ENCODE measurements around the gene CNTFR. TPM values are rescaled to one million over a fixed set of nuclear protein-coding genes. Genes with fewer than 3 reads are reported as not detected.

The CNTFR gene
- total and polyA plus RNA-seq, 2 of the 8 experiments (the other 6 are each of a cell fraction or from before 2014, with no cell fraction given) = 1.2 to 4.2 TPM

GRCh38 chr9:34553511-34554021 lies 36.0 kb downstream of the CNTFR start:
- Histone ChIP-seq H2BK120ac (replicated peaks; ENCODE audit: low read depth, low read length) (no peak overlapping the region), H2BK12ac (ENCODE audit: low read depth, low read length) (peak overlapping the region; percentile 27; the same call in 1 of the 2 replicates), H2AK5ac (ENCODE audit: low read depth, low read length) (no peak overlapping the region; the same call in 1 of the 2 replicates), H3K14ac (ENCODE audit: insufficient read length) (no peak overlapping the region), H3K79me1 (ENCODE audit: low read depth, low read length) (0 out of 2 replicates have a peak, but pooled peaks cover 2% of the 10 kb centered on the region), H4K5ac (ENCODE audit: insufficient read length, low read depth, low read length) (no peak overlapping the region), H2BK20ac (ENCODE audit: low read length) (no peak overlapping the region), H2BK5ac (ENCODE audit: low read depth, low read length) (peak overlapping the region; percentile 44; the same call in 1 of the 2 replicates), H3K27ac (ENCODE audit: low read depth, low read length) (no peak overlapping the region), H4K8ac (ENCODE audit: extremely low read depth, insufficient read depth, low read length) (peak overlapping the region; percentile 31; the same call in 1 of the 2 replicates), H3K18ac (ENCODE audit: extremely low read depth, low read length) (no peak overlapping the region), H3K27me3 (replicated peaks in 1 of 4; ENCODE audit: control insufficient read depth in 3 of 4, extremely low read depth in 1 of 4, insufficient read depth in 3 of 4, low read length in 3 of 4) (no peaks in the 10 kb centered on the region; a peak in 2 of 7 replicates), H3K79me2 (ENCODE audit: control insufficient read depth in 1 of 2, insufficient read depth in 2 of 2, low read length in 2 of 2) (no peaks in the 10 kb centered on the region), H3K4ac (replicated peaks; ENCODE audit: insufficient read length, low read depth, low read length) (peak overlapping the region; percentile 22), H3K9me3 (ENCODE audit: insufficient read depth in 2 of 2, low read depth in 1 of 2, low read length in 1 of 2) (no peaks in the 10 kb centered on the region), H4K20me1 (replicated peaks in 1 of 2; ENCODE audit: control insufficient read depth in 1 of 2, insufficient read depth in 2 of 2, low read length in 2 of 2) (no peaks in the 10 kb centered on the region), H2BK15ac (ENCODE audit: low read length) (peak overlapping the region; percentile 46; the same call in 1 of the 2 replicates), H3K23me2 (ENCODE audit: low read depth, low read length) (no peaks in the 10 kb centered on the region), H2AFZ (ENCODE audit: low read length) (no peak overlapping the region), H3K9ac (replicated peaks in 1 of 4; ENCODE audit: extremely low read depth in 1 of 4, low read depth in 3 of 4, low read length in 3 of 4) (no peak overlapping the region), H3K36me3 (ENCODE audit: control insufficient read depth in 2 of 4, insufficient read depth in 4 of 4, low read length in 3 of 4) (no peaks in the 10 kb centered on the region), H3K23ac (ENCODE audit: insufficient read length) (no peak overlapping the region), H3K4me1 (replicated peaks in 1 of 4; ENCODE audit: control insufficient read depth in 3 of 4, insufficient read depth in 4 of 4, low read length in 3 of 4) (peaks cover 5 to 13% (median 13%) of the 10 kb centered on the region in 4 experiments), H3K56ac (replicated peaks; ENCODE audit: insufficient read length, low read depth, low read length) (no peak overlapping the region), H4K91ac (replicated peaks; ENCODE audit: insufficient read length, low read length) (no peak overlapping the region), H3K4me2 (ENCODE audit: insufficient read depth in 1 of 2, low read depth in 2 of 2, low read length in 2 of 2) (no peak overlapping the region), H3K4me3 (ENCODE audit: extremely low read depth in 1 of 4, insufficient read depth in 2 of 4, low read depth in 3 of 4, low read length in 4 of 4) (no peak overlapping the region)
- 78% methylated on average over 17 of the region's 18 CpGs; no CpG with 5 or more reads in 1 of the 2 experiments for WGBS, 2 experiments (ENCODE audit: extremely low coverage in 1 of 2, insufficient coverage in 1 of 2, insufficient read length in 1 of 2, insufficient replicate concordance in 2 of 2, low coverage in 1 of 2, low lambda C conversion rate in 2 of 2, missing lambda C conversion rate in 1 of 2)
- ChIA-PET POLR2A (ENCODE audit: partially characterized antibody) (no interaction called here), CTCF (ENCODE audit: partially characterized antibody) (interaction anchor here (1.3 to 9.4 kb wide), 4 partner anchors 10 to 109 kb away, joined by 3 to 157 read pairs (median 64); no protein-coding TSS in a partner anchor)
- FAIRE-seq = no peak
- no peak for TF ChIP-seq BCL11A (IDR thresholded peaks at IDR 0.05; ENCODE audit: low read depth in 2 of 2, low read length in 2 of 2)
- TF ChIP-seq POLR2AphosphoS5 (IDR thresholded peaks at IDR 0.05; ENCODE audit: low read depth, low read length) = no peak
- TF ChIP-seq RNF2 (IDR thresholded peaks at IDR 0.05; ENCODE audit: borderline replicate concordance, low read depth, low read length, missing control alignments, poor library complexity, severe bottlenecking) = no peak
- TF ChIP-seq SP4 (IDR thresholded peaks at IDR 0.05; ENCODE audit: low read length) = no peak
- TF ChIP-seq RBBP5 (IDR thresholded peaks at IDR 0.05; ENCODE audit: borderline replicate concordance, low read depth, low read length) = no peak
- no peak for TF ChIP-seq GABPA (IDR thresholded peaks at IDR 0.05; ENCODE audit: borderline replicate concordance, insufficient read depth, low read length)
- no peak for TF ChIP-seq NANOG (IDR thresholded peaks at IDR 0.05; ENCODE audit: insufficient read depth, low read depth, low read length, poor library complexity, severe bottlenecking)
- TF ChIP-seq CBX8 (IDR thresholded peaks at IDR 0.05; ENCODE audit: borderline replicate concordance, low read depth, low read length) = no peak
- TF ChIP-seq, protein P1, sequence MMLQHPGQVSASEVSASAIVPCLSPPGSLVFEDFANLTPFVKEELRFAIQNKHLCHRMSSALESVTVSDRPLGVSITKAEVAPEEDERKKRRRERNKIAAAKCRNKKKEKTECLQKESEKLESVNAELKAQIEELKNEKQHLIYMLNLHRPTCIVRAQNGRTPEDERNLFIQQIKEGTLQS (IDR thresholded peaks at IDR 0.05; ENCODE audit: insufficient read depth, low read depth, low read length) = no peak
- DNase-seq (ENCODE audit: low read depth in 1 of 2, low spot score in 2 of 2) = peak in 1 of 2 experiments; percentile 46

Data from H1 (cell line).